HG03135 (cell line): ENCODE results near the gene PCLO.

Source experiments
- ATAC-seq: cut with Tn5 transposase; IDR thresholded peaks from one replicate; pipeline ENCODE4 v1.9.1; 2021; ENCODE audit warnings: mild to moderate bottlenecking, moderate library complexity; ENCODE audit not compliant: unreplicated experiment

Gene PCLO, protein sequence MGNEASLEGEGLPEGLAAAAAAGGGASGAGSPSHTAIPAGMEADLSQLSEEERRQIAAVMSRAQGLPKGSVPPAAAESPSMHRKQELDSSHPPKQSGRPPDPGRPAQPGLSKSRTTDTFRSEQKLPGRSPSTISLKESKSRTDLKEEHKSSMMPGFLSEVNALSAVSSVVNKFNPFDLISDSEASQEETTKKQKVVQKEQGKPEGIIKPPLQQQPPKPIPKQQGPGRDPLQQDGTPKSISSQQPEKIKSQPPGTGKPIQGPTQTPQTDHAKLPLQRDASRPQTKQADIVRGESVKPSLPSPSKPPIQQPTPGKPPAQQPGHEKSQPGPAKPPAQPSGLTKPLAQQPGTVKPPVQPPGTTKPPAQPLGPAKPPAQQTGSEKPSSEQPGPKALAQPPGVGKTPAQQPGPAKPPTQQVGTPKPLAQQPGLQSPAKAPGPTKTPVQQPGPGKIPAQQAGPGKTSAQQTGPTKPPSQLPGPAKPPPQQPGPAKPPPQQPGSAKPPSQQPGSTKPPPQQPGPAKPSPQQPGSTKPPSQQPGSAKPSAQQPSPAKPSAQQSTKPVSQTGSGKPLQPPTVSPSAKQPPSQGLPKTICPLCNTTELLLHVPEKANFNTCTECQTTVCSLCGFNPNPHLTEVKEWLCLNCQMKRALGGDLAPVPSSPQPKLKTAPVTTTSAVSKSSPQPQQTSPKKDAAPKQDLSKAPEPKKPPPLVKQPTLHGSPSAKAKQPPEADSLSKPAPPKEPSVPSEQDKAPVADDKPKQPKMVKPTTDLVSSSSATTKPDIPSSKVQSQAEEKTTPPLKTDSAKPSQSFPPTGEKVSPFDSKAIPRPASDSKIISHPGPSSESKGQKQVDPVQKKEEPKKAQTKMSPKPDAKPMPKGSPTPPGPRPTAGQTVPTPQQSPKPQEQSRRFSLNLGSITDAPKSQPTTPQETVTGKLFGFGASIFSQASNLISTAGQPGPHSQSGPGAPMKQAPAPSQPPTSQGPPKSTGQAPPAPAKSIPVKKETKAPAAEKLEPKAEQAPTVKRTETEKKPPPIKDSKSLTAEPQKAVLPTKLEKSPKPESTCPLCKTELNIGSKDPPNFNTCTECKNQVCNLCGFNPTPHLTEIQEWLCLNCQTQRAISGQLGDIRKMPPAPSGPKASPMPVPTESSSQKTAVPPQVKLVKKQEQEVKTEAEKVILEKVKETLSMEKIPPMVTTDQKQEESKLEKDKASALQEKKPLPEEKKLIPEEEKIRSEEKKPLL (N-terminal part only)

DNA sequence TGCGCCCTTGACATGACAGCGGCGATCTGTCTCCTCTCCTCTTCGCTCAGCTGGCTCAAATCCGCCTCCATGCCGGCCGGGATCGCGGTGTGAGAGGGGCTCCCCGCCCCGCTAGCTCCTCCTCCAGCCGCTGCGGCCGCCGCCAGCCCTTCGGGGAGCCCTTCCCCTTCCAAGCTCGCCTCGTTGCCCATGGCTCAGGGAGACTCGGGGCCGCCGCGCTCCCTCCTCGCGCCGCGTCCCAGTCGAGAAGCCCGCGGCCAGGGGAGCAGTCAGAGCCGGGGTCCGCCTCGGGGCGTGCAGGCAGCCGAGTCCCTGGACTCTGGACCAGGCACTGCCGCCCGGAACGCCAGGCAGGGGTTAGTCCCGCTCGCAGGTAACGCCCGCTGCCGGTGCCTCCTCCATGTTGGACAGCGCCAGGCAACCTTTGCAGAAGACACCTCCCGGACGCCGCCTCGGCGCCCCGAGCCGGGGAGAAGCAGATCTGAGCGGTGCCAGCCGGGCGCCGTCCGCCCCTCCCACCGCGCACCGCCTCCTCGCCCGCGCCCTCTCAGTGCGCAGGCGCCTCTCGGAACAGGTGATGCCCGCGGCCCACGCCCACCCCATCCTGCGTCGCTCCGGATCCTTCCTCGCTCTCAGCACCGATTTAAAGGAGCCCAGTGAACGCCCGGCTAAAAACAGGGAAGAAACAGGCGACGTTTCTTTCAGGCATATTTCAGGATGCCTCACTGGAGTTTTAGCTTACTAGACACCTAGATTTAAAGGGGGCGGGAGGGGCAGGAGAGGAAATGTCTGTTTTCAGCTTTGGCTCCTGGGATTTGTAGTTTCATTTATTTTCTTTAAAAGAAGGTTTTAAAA is at the start of gene PCLO:
PCLO (minus strand) TSS at position 483 of the 855 bp plus-strand sequence; CDS start at position 191, 292 bp downstream.
- ATAC-seq = peak; percentile 85

DNA sequence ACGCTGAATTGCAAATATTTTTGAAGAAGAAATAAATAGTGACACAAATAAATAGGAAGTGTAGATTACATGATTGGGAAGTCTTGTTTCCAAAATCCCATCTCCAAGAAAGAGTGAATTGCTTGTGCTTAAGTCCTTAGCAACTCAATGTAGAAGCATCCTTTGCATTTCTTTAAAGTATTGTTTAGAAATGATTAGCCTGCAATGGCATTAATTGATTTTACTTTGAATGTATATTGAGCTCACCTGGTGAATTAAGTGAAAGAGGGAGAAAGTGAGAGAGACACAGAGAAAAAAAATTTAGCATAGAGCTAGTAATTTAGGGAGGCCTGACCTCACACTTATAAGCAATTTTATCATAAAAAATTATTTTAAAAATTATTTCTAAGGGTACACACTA is 49.0 kb upstream of the PCLO start:
- no peak for ATAC-seq

DNA sequence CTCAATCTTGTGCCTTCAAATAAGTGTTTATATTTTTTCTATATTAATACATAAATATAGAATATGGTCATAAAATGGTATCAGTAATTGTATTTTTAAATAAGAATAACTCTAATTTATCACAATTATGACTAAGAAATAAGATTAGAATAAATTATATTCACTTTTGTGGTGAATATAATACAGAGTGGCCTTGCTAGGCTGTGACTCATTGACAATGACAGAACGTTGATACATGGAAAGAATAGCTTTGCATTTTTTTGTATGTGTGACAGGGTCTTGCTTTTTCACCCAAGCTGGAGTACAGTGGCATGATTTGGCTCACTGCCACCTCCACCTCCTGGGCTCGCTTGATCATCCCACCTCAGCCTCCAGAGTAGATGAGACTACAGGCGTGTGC is 47.8 kb upstream of the PCLO start:
- no peak for ATAC-seq

DNA sequence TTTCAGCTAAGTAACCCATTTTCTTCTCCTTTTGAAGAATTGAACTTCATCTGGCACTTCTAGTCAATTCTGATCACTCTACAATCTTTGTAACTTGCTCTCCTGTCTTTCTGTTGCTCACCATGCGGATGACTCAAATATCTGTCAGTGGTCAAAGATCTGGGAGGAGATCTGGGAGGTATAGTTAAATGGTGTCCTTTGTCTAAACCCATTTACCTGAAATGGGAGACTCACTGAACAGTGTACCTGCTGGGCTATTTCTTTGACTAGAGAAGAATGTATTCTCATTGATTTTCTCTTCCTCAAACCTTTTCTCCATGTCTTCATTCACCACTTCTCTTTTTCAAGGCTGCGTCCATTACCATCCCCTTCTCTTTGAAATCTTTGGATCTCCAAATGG is 42.0 kb upstream of the PCLO start:
- no peak for ATAC-seq

DNA sequence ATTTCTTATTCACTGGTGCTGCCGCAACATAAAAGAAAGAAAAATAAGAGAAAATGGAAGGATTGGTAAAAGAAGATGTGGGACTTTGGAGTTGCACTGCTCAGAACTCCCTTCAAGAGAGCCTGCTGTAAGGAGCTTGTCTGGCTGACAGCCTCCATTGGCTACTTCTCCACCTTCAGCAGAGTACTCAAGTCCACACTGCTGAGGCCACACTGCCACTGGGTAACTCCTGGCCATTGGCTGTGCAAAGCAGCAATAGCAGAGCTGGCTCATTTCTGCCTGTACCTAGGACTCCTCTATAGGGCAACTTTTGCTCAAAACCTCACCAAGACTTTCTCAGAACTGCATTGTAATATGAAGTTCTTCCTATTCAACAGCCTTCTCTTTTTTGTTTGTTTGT is 38.7 kb upstream of the PCLO start:
- no peak for ATAC-seq

DNA sequence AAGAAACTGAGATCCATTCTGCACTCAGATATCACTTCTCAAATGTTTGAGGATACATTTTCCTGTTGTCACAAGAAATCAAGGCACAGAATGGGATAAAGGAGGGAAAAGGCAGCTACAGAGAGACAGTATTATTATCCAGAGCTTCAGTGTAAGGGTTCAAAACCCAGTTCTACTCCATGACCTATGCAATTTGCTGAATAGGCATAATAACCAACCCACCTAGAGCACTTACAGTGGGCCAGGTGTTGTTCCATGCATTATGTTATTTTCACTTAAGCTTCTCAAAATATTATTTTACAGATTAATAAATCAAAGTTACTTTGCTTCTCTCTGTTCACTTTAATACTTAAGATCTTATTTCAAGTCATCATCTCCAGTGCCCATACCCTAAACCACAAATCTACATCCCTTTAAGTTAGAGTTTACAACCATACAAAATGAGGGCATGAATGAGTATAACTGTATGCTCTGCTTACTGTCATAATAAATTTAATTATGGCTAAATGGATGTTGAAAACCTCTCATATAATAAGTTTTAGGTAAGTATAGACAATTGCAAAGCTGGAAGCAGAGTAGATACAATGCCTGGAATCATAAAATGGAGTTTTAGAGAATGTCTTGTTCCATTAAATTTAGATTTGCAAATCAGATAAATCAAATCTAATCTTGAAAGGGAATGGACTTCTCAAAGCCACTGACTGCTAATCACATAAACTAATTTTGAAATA is 28.1 kb upstream of the PCLO start:
- ATAC-seq = no peak

DNA sequence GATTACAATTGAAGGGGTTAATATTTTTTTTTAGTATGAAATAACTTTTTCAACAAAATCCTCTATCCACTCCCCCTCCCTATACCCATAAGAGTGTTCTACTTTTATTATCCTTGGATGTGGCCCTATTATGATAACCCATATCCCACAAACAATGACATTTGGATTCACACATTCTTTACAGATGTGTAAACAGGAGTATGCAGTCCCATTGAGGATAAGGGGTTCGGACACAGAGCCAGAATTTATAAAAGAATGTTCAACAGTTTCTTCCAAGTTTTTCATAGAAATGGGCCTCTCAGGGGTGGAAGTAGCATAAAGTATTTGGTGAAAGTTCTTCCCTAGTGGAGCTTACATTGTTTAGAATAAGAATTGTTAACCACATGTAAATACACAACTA is 16.1 kb upstream of the PCLO start:
- no peak for ATAC-seq

DNA sequence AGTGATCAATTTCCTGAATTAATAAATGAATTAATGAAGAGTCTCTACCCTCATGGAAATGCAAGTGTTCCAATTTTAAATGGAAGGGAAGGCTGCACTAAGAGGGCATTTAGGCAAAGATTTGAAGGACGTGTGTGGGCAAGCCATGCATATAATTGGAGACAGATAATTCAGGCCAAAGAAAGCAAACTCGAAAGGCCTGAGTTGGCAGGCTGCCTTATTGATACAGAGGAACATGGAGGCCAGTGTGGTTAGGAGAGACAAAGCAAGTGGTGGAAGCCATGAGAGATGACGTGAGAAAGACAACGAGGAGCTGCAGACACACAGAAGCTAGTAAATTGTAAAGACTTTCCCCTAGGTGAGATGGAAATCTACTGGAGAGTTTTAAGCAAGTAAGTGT is 15.4 kb upstream of the PCLO start:
- no peak for ATAC-seq

DNA sequence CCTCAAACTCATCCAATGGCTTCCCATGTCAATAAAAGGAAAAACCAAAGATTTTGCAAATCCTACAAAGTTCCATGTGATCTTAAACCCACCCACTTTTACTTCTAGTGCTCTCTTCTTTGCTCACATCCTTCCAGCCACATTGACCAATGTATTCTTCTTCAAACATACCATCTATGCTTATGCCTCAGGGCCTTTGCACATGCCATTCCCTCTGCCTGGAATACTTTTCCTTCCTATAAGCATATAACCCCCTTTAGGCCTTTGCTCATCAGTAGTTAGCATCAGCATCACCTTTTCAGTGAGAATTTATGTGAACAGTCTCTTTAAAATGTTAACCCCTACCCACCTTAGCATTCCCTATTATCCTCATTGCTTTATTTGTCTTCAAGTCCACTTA is 11.0 kb upstream of the PCLO start:
- no peak for ATAC-seq

DNA sequence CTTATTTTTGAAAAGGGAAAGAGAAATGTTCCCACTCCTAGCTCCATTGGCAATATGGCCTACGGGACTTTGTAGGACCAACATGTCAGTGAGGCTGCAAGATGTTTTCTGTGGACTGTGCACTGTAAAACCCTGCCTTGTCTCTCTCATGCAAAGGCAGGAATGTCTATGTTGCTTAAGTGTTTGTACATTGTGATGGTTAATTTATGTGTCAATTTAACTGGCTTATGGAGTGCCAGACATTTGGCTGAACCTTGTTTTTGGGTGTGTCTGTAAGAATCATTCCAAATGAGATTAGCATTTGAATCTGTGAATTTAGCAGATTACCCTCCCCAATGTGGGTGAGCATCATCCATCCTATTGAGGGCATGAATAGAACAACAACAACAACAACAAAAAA is 4.1 kb upstream of the PCLO start:
- no peak for ATAC-seq

DNA sequence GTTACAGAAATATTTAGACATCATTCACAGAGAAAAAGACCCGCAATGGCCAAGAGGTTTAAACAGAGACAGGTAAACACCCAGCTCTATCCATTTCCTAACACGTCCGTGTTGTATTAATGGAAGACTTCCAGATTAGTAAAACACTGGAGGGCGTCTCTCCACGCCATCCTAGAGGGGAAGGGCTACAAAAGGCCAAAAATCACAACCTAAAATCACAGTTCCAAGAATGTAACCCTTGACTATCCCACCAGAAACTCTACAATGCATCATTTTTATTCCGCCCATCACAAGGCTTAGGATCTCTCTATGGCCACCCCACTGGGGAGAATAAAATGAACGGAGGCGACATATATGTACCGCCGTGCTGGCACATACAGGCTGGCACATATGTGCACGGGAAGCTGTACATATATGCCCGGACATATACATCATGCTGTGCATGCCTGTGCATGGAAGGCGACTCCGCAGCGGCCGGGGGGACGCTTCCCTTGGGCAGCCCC is 734 bp downstream of the PCLO start:
- peak; percentile 15 for ATAC-seq

DNA sequence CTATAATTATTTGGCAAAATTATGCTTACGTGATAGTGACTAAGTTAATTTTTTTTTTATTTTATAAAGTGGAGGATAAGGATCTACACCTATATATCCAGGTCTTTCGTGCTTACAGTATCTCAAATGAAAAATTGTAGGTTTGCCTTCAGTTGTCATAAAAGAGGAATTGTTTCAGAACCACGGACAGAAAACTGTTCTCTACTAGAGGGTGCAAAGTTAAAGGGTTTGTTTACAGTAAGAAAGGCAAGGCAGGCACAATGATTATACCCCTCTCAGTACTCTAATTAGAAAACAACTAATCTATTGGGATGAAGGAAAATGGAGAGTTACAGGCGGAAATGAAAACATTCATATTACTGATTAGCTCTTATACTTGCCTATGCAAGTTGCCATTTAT is 1.5 kb downstream of the PCLO start:
- no peak for ATAC-seq

DNA sequence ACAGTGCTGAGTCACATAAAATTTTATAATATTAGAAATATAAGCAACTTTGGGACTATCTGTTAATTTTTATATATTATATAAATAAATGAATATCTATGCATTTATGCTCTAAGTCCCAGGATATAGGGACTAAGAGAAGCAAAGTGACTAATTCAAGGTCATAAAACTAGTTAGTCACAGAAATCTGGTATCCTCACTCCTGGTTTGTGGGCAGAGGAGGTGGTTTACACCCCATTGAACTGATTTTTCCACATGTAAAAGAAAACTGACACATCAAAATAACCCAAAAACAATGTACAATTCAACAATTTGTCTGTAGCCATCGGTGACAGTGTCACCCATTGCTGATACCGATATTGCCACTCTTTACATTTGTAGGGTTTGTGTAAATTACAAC is 3.0 kb downstream of the PCLO start:
- ATAC-seq = no peak

DNA sequence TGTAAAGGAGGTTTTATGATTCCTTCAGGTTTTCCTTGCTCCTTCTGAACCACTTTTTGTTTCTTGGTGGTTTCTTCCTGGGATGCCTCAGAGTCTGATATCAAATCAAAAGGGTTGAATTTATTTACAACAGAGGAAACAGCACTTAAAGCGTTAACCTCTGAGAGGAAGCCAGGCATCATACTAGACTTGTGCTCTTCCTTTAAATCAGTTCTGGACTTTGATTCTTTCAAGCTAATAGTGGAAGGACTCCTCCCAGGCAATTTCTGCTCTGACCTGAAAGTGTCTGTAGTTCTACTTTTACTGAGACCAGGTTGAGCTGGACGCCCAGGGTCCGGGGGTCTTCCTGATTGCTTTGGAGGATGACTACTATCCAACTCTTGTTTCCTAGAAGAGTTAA is 6.7 kb downstream of the PCLO start:
- ATAC-seq = no peak

DNA sequence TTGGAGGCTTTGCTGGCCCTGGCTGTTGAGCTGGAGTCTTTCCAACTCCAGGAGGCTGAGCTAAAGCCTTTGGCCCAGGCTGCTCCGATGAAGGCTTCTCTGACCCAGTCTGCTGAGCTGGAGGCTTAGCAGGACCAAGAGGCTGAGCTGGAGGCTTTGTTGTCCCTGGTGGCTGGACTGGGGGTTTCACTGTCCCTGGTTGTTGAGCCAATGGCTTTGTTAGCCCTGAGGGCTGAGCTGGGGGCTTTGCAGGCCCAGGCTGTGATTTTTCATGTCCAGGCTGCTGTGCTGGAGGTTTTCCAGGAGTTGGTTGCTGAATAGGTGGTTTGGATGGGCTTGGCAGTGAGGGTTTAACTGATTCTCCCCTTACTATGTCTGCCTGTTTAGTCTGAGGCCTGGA is 7.3 kb downstream of the PCLO start:
- no peak for ATAC-seq

DNA sequence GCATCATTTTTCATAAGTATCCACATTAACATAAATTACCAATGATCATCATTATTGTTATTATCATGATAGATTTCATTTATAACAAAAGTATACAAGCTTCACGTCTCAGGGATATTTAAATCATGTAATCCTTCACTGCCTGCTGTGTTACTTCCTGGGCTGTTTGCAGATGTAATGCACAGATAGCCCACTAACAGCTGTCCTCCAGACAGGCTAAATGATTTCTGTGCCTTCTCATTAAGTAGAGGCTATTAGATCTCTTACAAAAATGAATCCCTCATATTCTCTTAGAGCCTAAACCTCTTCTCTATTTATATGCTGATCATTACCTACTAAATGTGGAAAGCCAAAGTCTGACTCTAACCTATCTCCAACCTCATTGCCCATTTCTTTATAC is 9.3 kb downstream of the PCLO start:
- no peak for ATAC-seq

DNA sequence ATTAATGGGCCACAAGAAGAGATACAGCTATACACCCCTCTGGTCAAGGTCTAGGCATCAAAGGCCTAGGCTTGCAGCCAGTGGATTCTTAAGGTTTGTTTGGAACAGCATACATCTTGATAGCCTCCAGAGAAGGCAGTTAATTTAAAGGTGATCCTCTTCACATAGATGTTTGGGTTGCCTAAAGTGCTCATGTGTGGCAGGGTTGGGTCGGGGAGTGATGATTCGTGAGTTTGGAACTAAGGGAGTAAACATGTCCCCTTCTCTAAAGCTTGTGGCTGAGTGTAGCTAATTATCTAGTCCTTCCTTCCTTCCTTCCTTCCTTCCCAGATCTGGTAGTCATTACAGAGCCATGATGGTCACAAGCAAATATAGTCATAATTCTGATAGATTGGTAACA is 12.4 kb downstream of the PCLO start:
- ATAC-seq = no peak

DNA sequence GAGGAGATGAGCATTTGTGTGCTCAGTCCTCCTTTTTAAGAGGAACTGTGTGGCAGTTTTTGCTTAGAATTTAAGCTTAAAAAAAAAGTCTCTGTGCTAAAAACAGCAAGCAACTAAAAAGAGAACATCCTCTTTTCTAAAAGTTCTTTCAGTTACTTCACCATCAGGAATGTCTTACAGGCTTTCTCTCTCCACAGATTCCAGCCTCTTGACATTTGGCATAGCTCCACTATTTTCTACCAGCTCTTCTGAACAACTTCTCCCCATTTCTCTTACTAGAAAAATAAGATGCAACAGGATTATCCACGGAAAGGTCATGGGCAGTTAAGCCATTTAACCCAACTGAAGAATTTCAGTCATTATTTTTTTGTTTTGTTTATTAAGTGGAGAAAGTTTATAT is 13.2 kb downstream of the PCLO start:
- ATAC-seq = no peak

DNA sequence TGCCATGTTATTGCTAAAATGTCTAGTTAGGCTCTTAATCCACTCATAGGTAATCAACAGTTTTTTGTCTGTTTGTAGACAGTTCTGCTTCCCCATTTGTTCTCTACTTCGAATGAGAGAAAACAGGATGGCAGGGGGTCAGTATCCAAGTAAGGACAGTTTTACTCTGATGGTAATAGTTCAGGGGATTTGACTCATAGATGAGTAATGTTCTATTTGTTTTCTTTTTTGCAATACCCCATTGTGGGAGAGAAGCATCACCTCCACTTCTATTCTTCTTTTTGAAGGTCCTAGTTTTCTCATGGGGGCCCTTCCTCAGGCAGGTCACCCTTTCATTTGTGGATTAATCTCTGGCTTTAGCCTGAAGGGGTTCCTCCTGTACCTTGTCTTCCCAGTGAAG is 13.9 kb downstream of the PCLO start:
- ATAC-seq = no peak

DNA sequence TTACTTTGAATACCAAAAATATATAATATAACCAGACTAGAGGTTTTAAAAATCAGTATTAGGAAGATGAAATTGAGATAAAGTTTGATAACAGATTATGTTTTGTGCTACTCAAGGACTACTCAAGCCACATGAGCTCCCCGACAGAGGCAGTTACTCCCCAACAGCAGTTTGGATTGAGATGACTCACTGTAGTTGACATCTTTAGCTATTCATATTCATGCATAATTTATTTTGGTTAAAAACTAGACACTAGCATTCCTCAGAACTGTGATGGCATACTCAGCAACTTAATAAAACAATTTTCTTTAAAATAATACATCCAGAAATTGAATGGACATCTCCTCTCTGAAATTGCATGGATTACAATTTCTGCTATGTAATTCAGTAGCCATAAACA is 19.6 kb downstream of the PCLO start:
- ATAC-seq = no peak
